ENCODE data around the gene TOLLIP. TPM values are rescaled to one million over a fixed set of nuclear protein-coding genes. Genes with fewer than 3 reads are reported as not detected.

Gene TOLLIP
- total and polyA plus RNA-seq, 2 of the 8 experiments (the other 6 are each of a cell fraction or from before 2014, with no cell fraction given) = 23.7 to 34.7 TPM

GRCh38 chr11:1241706-1242105, 67.7 kb downstream of the TOLLIP start:
- Histone ChIP-seq H3K56ac (replicated peaks; ENCODE audit: insufficient read length, low read depth, low read length) (no peak overlapping the region), H3K9me3 (ENCODE audit: insufficient read depth in 2 of 2, low read depth in 1 of 2, low read length in 1 of 2) (peaks cover 6 to 49% of the 10 kb centered on the region in 2 experiments; a peak in 3 of 4 replicates), H3K79me1 (ENCODE audit: low read depth, low read length) (no peaks in the 10 kb centered on the region), H3K36me3 (ENCODE audit: control insufficient read depth in 2 of 4, insufficient read depth in 4 of 4, low read length in 3 of 4) (no peaks in the 10 kb centered on the region), H3K4me2 (ENCODE audit: insufficient read depth in 1 of 2, low read depth in 2 of 2, low read length in 2 of 2) (no peak overlapping the region), H3K4me3 (ENCODE audit: extremely low read depth in 1 of 4, insufficient read depth in 2 of 4, low read depth in 3 of 4, low read length in 4 of 4) (no peak overlapping the region), H2BK120ac (replicated peaks; ENCODE audit: low read depth, low read length) (no peak overlapping the region), H4K5ac (ENCODE audit: insufficient read length, low read depth, low read length) (no peak overlapping the region), H3K14ac (ENCODE audit: insufficient read length) (no peak overlapping the region), H4K20me1 (replicated peaks in 1 of 2; ENCODE audit: control insufficient read depth in 1 of 2, insufficient read depth in 2 of 2, low read length in 2 of 2) (peaks cover 0 to 1% of the 10 kb centered on the region in 2 experiments), H4K8ac (ENCODE audit: extremely low read depth, insufficient read depth, low read length) (no peak overlapping the region), H2BK15ac (ENCODE audit: low read length) (no peak overlapping the region), H3K18ac (ENCODE audit: extremely low read depth, low read length) (no peak overlapping the region), H2AFZ (ENCODE audit: low read length) (no peak overlapping the region), H2BK20ac (ENCODE audit: low read length) (no peak overlapping the region), H3K9ac (replicated peaks in 1 of 4; ENCODE audit: extremely low read depth in 1 of 4, low read depth in 3 of 4, low read length in 3 of 4) (no peak overlapping the region), H3K27me3 (replicated peaks in 1 of 4; ENCODE audit: control insufficient read depth in 3 of 4, extremely low read depth in 1 of 4, insufficient read depth in 3 of 4, low read length in 3 of 4) (no peaks in the 10 kb centered on the region), H3K23me2 (ENCODE audit: low read depth, low read length) (no peaks in the 10 kb centered on the region), H3K4ac (replicated peaks; ENCODE audit: insufficient read length, low read depth, low read length) (no peak overlapping the region), H3K23ac (ENCODE audit: insufficient read length) (no peak overlapping the region), H3K4me1 (replicated peaks in 1 of 4; ENCODE audit: control insufficient read depth in 3 of 4, insufficient read depth in 4 of 4, low read length in 3 of 4) (no peaks in the 10 kb centered on the region), H3K79me2 (ENCODE audit: control insufficient read depth in 1 of 2, insufficient read depth in 2 of 2, low read length in 2 of 2) (no peaks in the 10 kb centered on the region), H2AK5ac (ENCODE audit: low read depth, low read length) (no peak overlapping the region), H4K91ac (replicated peaks; ENCODE audit: insufficient read length, low read length) (no peak overlapping the region), H2BK5ac (ENCODE audit: low read depth, low read length) (no peak overlapping the region), H3K27ac (ENCODE audit: low read depth, low read length) (no peak overlapping the region), H2BK12ac (ENCODE audit: low read depth, low read length) (no peak overlapping the region)
- 94% methylated on average over 18 of the region's 20 CpGs; no CpG with 5 or more reads in 1 of the 2 experiments for WGBS, 2 experiments (ENCODE audit: extremely low coverage in 1 of 2, insufficient coverage in 1 of 2, insufficient read length in 1 of 2, insufficient replicate concordance in 2 of 2, low coverage in 1 of 2, low lambda C conversion rate in 2 of 2, missing lambda C conversion rate in 1 of 2)
- no peak for DNase-seq (ENCODE audit: low read depth in 1 of 2, low spot score in 2 of 2)
- FAIRE-seq = no peak
- ChIA-PET CTCF (ENCODE audit: partially characterized antibody) (no interaction called here), POLR2A (ENCODE audit: partially characterized antibody) (no interaction called here)
- TF ChIP-seq TAF7 (optimal IDR thresholded peaks at IDR 0.05; ENCODE audit: borderline replicate concordance, low read depth, low read length) (no peak), SAP30 (IDR thresholded peaks at IDR 0.05; ENCODE audit: insufficient read depth, insufficient replicate concordance, low read length) (no peak), POLR2A (IDR thresholded peaks at IDR 0.05; ENCODE audit: control extremely low read depth in 1 of 2, low read depth in 2 of 2, low read length in 2 of 2) (no peak), NRF1 (IDR thresholded peaks at IDR 0.05; ENCODE audit: low read depth, low read length) (no peak), TBP (IDR thresholded peaks at IDR 0.05; ENCODE audit: low read depth, low read length) (no peak), RFX5 (IDR thresholded peaks at IDR 0.05; ENCODE audit: borderline replicate concordance, low read depth, low read length) (no peak)
